H1 (cell line): ENCODE results near the gene GREM2. TPM values are rescaled to one million over a fixed set of nuclear protein-coding genes. Genes with fewer than 3 reads are reported as not detected.

ENCODE experiments used
- CTCF ChIA-PET: fragments of 300-600 bp; sonication (Branson Sonifier 250); formaldehyde crosslinking; loops from one replicate; lab custom pipeline; 2021; ENCODE audit not compliant: partially characterized antibody; lab: Charles Lee
- POLR2A ChIA-PET: fragments of 300-600 bp; sonication (Branson Sonifier 250); formaldehyde crosslinking; loops from one replicate; lab custom pipeline; 2021; ENCODE audit warnings: inconsistent platforms; ENCODE audit not compliant: partially characterized antibody; lab: Charles Lee
- DNase-seq, 2 experiments: peaks; one replicate each; pipeline versions ENCODE4 v3.0.0 to v3.0.0-alpha.2; 2010 to 2022; ENCODE audit warnings: low spot score in 2 of 2, low read depth in 1 of 2, mixed read lengths in 1 of 2
- FAIRE-seq: peaks from 2 replicates; lab custom pipeline; 2011; peaks lifted over from hg19 to GRCh38; lab: Jason Lieb, UNC
- H2AFZ ChIP-seq: 2 replicates; pipeline ENCODE4 v1.8.1; 2012; ENCODE audit warnings: low read length, inconsistent platforms
- H2AK5ac ChIP-seq: 2 replicates; pipeline ENCODE4 v1.6.1; 2013; ENCODE audit warnings: low read depth, low read length
- H2BK120ac ChIP-seq: replicated peaks from 2 replicates; pipeline ENCODE3; 2013; ENCODE audit warnings: low read depth, low read length, inconsistent platforms
- H2BK12ac ChIP-seq: 2 replicates; pipeline ENCODE4 v1.6.1; 2013; ENCODE audit warnings: low read depth, low read length
- H2BK15ac ChIP-seq: 2 replicates; pipeline ENCODE4 v1.6.1; 2013; ENCODE audit warnings: low read length
- H2BK20ac ChIP-seq: 2 replicates; pipeline ENCODE4 v1.6.1; 2013; ENCODE audit warnings: low read length
- H2BK5ac ChIP-seq: 2 replicates; pipeline ENCODE4 v1.6.1; 2013; ENCODE audit warnings: low read depth, low read length
- H3K14ac ChIP-seq: 2 replicates; pipeline ENCODE4 v1.6.1; 2013; ENCODE audit warnings: inconsistent platforms; ENCODE audit not compliant: insufficient read length
- H3K18ac ChIP-seq: 2 replicates; pipeline ENCODE4 v1.6.1; 2013; ENCODE audit warnings: low read length; ENCODE audit errors: extremely low read depth
- H3K23ac ChIP-seq: 2 replicates; pipeline ENCODE4 v1.6.1; 2013; ENCODE audit warnings: inconsistent platforms; ENCODE audit not compliant: insufficient read length
- H3K23me2 ChIP-seq: 2 replicates; pipeline ENCODE4 v1.6.1; 2013; ENCODE audit warnings: low read depth, low read length
- H3K27ac ChIP-seq: 2 replicates; pipeline ENCODE4 v1.6.1; 2011; ENCODE audit warnings: low read depth, low read length, inconsistent platforms
- H3K27me3 ChIP-seq, 4 experiments: replicated peaks in 1 of 4; 1 replicate in 1 of 4; 2 replicates in 3 of 4; pipeline versions ENCODE4 v1.6.1 to v1.8.1; 2011 to 2013; ENCODE audit warnings: low read length in 3 of 4, mild to moderate bottlenecking in 3 of 4, inconsistent platforms in 2 of 4, mixed read lengths in 2 of 4, moderate library complexity in 1 of 4; ENCODE audit not compliant: control insufficient read depth in 3 of 4, insufficient read depth in 3 of 4; ENCODE audit errors: extremely low read depth in 1 of 4
- H3K36me3 ChIP-seq, 4 experiments: 2 replicates each; pipeline versions ENCODE4 v1.6.1 to v1.8.1; 2011 to 2013; ENCODE audit warnings: mild to moderate bottlenecking in 4 of 4, low read length in 3 of 4, moderate library complexity in 2 of 4, control low read depth in 1 of 4, inconsistent platforms in 1 of 4; ENCODE audit not compliant: insufficient read depth in 4 of 4, control insufficient read depth in 2 of 4
- H3K4ac ChIP-seq: replicated peaks from 2 replicates; pipeline ENCODE3; 2013; ENCODE audit warnings: low read length, low read depth, mixed read lengths, inconsistent platforms; ENCODE audit not compliant: insufficient read length
- H3K4me1 ChIP-seq, 4 experiments: replicated peaks in 1 of 4; 1 replicate in 1 of 4; 2 replicates in 3 of 4; pipeline versions ENCODE4 v1.6.1 to v1.8.1; 2011 to 2013; ENCODE audit warnings: low read length in 3 of 4, inconsistent platforms in 2 of 4, mixed read lengths in 1 of 4; ENCODE audit not compliant: insufficient read depth in 4 of 4, control insufficient read depth in 3 of 4
- H3K4me2 ChIP-seq, 2 experiments: 2 replicates each; pipeline versions ENCODE4 v1.6.1 to v1.8.1; 2011 to 2013; ENCODE audit warnings: low read depth in 2 of 2, low read length in 2 of 2, control low read depth in 1 of 2, inconsistent platforms in 1 of 2, mild to moderate bottlenecking in 1 of 2; ENCODE audit not compliant: insufficient read depth in 1 of 2
- H3K4me3 ChIP-seq, 4 experiments: fragments of 200-600, 300-600 bp in 1 of 4; sonication (generic), shearing (Covaris generic), sonication (Bioruptor Twin) in 1 of 4; 2 replicates each; pipeline versions ENCODE4 v1.5.1 to v1.8.1; 2011 to 2016; ENCODE audit warnings: low read length in 4 of 4, low read depth in 3 of 4, control low read depth in 2 of 4, inconsistent platforms in 2 of 4, mild to moderate bottlenecking in 2 of 4, mixed read lengths in 1 of 4, moderate library complexity in 1 of 4; ENCODE audit not compliant: insufficient read depth in 2 of 4; ENCODE audit errors: extremely low read depth in 1 of 4
- H3K56ac ChIP-seq: replicated peaks from 2 replicates; pipeline ENCODE3; 2013; ENCODE audit warnings: low read depth, mild to moderate bottlenecking, mixed read lengths, low read length, inconsistent platforms; ENCODE audit not compliant: insufficient read length
- H3K79me1 ChIP-seq: 2 replicates; pipeline ENCODE4 v1.6.1; 2013; ENCODE audit warnings: low read depth, low read length, control low read depth
- H3K79me2 ChIP-seq, 2 experiments: 2 replicates each; pipeline versions ENCODE4 v1.6.1 to v1.8.1; 2012 to 2013; ENCODE audit warnings: low read length in 2 of 2, mild to moderate bottlenecking in 2 of 2, inconsistent platforms in 1 of 2; ENCODE audit not compliant: insufficient read depth in 2 of 2, control insufficient read depth in 1 of 2
- H3K9ac ChIP-seq, 4 experiments: replicated peaks in 1 of 4; 1 replicate in 1 of 4; 2 replicates in 3 of 4; pipeline versions ENCODE4 v1.6.1 to v1.8.1; 2011 to 2013; ENCODE audit warnings: low read depth in 3 of 4, low read length in 3 of 4, control low read depth in 2 of 4, mild to moderate bottlenecking in 2 of 4, moderate library complexity in 2 of 4, inconsistent platforms in 1 of 4; ENCODE audit errors: extremely low read depth in 1 of 4
- H3K9me3 ChIP-seq, 2 experiments: 2 replicates each; pipeline versions ENCODE4 v1.6.1 to v1.8.1; 2012 to 2013; ENCODE audit warnings: mild to moderate bottlenecking in 2 of 2, moderate library complexity in 2 of 2, control low read depth in 1 of 2, inconsistent platforms in 1 of 2, low read depth in 1 of 2, low read length in 1 of 2, mixed read lengths in 1 of 2; ENCODE audit not compliant: insufficient read depth in 2 of 2
- H4K20me1 ChIP-seq, 2 experiments: replicated peaks in 1 of 2; 2 replicates each; pipeline versions ENCODE3 to v1.8.1; 2011 to 2013; ENCODE audit warnings: inconsistent platforms in 2 of 2, low read length in 2 of 2, mild to moderate bottlenecking in 1 of 2; ENCODE audit not compliant: insufficient read depth in 2 of 2, control insufficient read depth in 1 of 2
- H4K5ac ChIP-seq: 2 replicates; pipeline ENCODE4 v1.6.1; 2013; ENCODE audit warnings: low read length, low read depth, mixed read lengths, inconsistent platforms; ENCODE audit not compliant: insufficient read length
- H4K8ac ChIP-seq: 2 replicates; pipeline ENCODE4 v1.8.0; 2013; ENCODE audit warnings: mild to moderate bottlenecking, moderate library complexity, low read length, inconsistent platforms; ENCODE audit not compliant: insufficient read depth; ENCODE audit errors: extremely low read depth
- H4K91ac ChIP-seq: replicated peaks from 2 replicates; pipeline ENCODE3; 2013; ENCODE audit warnings: low read length, mixed read lengths, inconsistent platforms; ENCODE audit not compliant: insufficient read length
- ATF2 ChIP-seq: IDR thresholded peaks from 2 replicates; pipeline ENCODE4 v1.6.1; 2012; ENCODE audit warnings: low read length, inconsistent platforms
- CEBPB ChIP-seq: IDR thresholded peaks from 2 replicates; pipeline ENCODE4 v1.6.1; 2012; ENCODE audit warnings: low read depth, low read length
- KDM1A ChIP-seq: fragments of 200-600, 300-600 bp; sonication (generic); IDR thresholded peaks from 2 replicates; pipeline ENCODE4 v1.7.1; 2016; ENCODE audit warnings: mild to moderate bottlenecking, low read length, borderline replicate concordance
- MAX ChIP-seq: IDR thresholded peaks from 2 replicates; pipeline ENCODE4 v1.6.1; 2012; ENCODE audit warnings: inconsistent platforms
- RBBP5 ChIP-seq: IDR thresholded peaks from 2 replicates; pipeline ENCODE4 v1.7.1; 2012; ENCODE audit warnings: low read depth, mild to moderate bottlenecking, inconsistent platforms, low read length, moderate library complexity, borderline replicate concordance
- TEAD4 ChIP-seq: IDR thresholded peaks from 2 replicates; pipeline ENCODE4 v1.6.1; 2012; ENCODE audit warnings: low read depth, low read length, inconsistent platforms, mixed read lengths
- WGBS, 2 experiments: shearing (Covaris generic) in 1 of 2; methylation state at CpG; one replicate each; pipeline versions ENCODE4 v1.1.6 to v1.1.7; 2013 to 2015; ENCODE audit warnings: low lambda C conversion rate in 2 of 2, mixed read lengths in 2 of 2, inconsistent platforms in 1 of 2, low coverage in 1 of 2, missing lambda C conversion rate in 1 of 2; ENCODE audit not compliant: insufficient replicate concordance in 2 of 2, insufficient coverage in 1 of 2, insufficient read length in 1 of 2; ENCODE audit errors: extremely low coverage in 1 of 2, missing lambda C conversion rate in 1 of 2; 5-methylcytosine and 5-hydroxymethylcytosine counted together
- polyA plus RNA-seq, 7 experiments: library from polyadenylated mRNA; depleted of rRNA in 3 of 7; stranded (reverse) in 5 of 7; unstranded in 2 of 7; fragments of >200 nt in 5 of 7; fragments of 200-250 nt in 2 of 7; gene quantifications; 1 replicate in 5 of 7; 2 replicates in 1 of 7; 4 replicates in 1 of 7; pipeline versions ENCODE4 v1.2.1 to v1.2.3, GENCODE V29; 2011 to 2013; ENCODE audit warnings: missing spikeins in 2 of 7, mixed read lengths in 2 of 7
- total RNA-seq: library from RNA; stranded (reverse); fragmentation: NEBNext Ultra II Directional; extraction: Animal tissue kit (Norgen Biotek cat#: 25700); gene quantifications from 2 replicates; pipeline ENCODE4 v1.2.1, GENCODE V29; 2021

GREM2 gene
- total and polyA plus RNA-seq, 2 of the 8 experiments (the other 6 are each of a cell fraction or from before 2014, with no cell fraction given): 0.05 TPM; not detected in 1

- Histone ChIP-seq H2BK120ac (no peak overlapping the region), H4K20me1 (no peaks in the 10 kb centered on the region), H3K9ac (no peak overlapping the region), H2AFZ (no peak overlapping the region), H3K56ac (no peak overlapping the region), H4K8ac (no peak overlapping the region), H3K18ac (no peak overlapping the region), H3K4me2 (no peak overlapping the region), H3K14ac (no peak overlapping the region), H3K9me3 (no peaks in the 10 kb centered on the region), H3K79me2 (no peaks in the 10 kb centered on the region), H3K4me1 (peaks cover 0 to 3% (median 1%) of the 10 kb centered on the region in 4 experiments; a peak in 2 of 7 replicates), H2BK12ac (no peak overlapping the region), H4K5ac (no peak overlapping the region), H3K36me3 (no peaks in the 10 kb centered on the region), H3K27ac (no peak overlapping the region), H3K27me3 (no peaks in the 10 kb centered on the region), H2BK15ac (no peak overlapping the region), H3K4ac (no peak overlapping the region), H2BK20ac (no peak overlapping the region), H4K91ac (no peak overlapping the region), H2BK5ac (no peak overlapping the region), H2AK5ac (no peak overlapping the region), H3K23me2 (no peaks in the 10 kb centered on the region), H3K79me1 (no peaks in the 10 kb centered on the region), H3K4me3 (no peak overlapping the region), H3K23ac (no peak overlapping the region)
- WGBS, 2 experiments: 86% methylated on average over 5 of the region's 5 CpGs; no CpG with 5 or more reads in 1 of the 2 experiments
- DNase-seq (no peak), FAIRE-seq (no peak)
- CTCF ChIA-PET: interaction anchor here (0.6 to 1.9 kb wide), 3 partner anchors 10 to 73 kb away, joined by 4 to 6 read pairs (median 4); no protein-coding TSS in a partner anchor
- POLR2A ChIA-PET: no interaction called here
- TF ChIP-seq CEBPB (no peak), ATF2 (no peak), TEAD4 (no peak), RBBP5 (no peak), KDM1A (no peak), MAX (no peak)
These were observed 7.4 kb upstream of the GREM2 start for GRCh38 chr1:240619357-240619756.
